ENCODE data around the gene KRTAP10-2. TPM values are rescaled to one million over a fixed set of nuclear protein-coding genes. Genes with fewer than 3 reads are reported as not detected.

Gene KRTAP10-2
- total and polyA plus RNA-seq, 9 of the 15 experiments (the other 6 are each of a cell fraction or from before 2014, with no cell fraction given) = not detected

DNA sequence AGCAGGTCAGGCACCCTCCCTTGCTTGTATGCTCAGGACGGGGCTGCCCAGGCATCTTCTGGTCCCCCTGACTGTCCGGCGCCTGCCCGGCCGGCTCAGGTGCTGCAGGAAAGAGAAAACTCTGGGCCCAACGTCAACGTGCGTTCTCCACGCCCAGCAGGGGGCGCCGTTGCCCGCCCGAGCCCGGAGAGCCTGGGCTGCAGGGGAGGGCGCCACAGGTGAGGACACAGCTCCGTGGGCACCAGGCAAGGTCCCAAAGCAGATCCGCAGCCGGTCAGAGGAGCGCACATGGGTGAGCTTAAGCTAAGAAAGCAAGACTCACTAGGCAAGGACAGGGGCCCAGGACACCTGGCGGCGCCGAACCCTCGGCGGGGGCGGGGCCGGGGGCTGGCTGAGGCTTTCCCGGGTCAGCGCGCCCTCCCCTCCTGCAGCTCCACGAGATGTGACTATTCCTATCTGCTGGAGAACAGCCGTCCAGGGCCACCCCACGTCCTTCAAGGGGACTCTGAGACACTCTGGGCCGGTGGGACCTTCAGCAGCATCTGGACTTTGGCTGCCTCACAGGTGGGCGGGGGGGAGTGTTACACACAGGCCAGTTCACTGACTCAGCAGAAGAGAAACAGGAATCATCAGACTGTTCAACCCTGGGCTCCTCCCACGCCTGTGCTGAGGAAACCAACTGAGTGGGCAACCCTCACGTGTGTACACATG, 40.6 kb downstream of the KRTAP10-2 start:
- peak; percentile 78 to 90 (median 84) for DNase-seq (ENCODE audit: extremely low read depth in 1 of 4, low spot score in 3 of 4)
- Histone ChIP-seq H4K20me1 (replicated peaks; ENCODE audit: control insufficient read depth, insufficient read depth, low read length) (peaks cover 15% of the 10 kb centered on the region), H3K27ac (ENCODE audit: extremely low read depth, low read depth, low read length) (no peak overlapping the region), H3K79me2 (ENCODE audit: control insufficient read depth, insufficient read depth, low read length) (no peaks in the 10 kb centered on the region), H3K4me1 (replicated peaks in 1 of 2; ENCODE audit: control insufficient read depth in 2 of 2, insufficient read depth in 2 of 2, low read length in 2 of 2) (peaks cover 0 to 18% of the 10 kb centered on the region in 2 experiments; a peak in 2 of 5 replicates), H3K9me1 (ENCODE audit: control insufficient read depth, insufficient read depth, low read length) (no peaks in the 10 kb centered on the region), H3K9me3 (replicated peaks; ENCODE audit: control insufficient read depth, insufficient read depth, low read depth, low read length) (no peaks in the 10 kb centered on the region), H3K9ac (ENCODE audit: insufficient read depth in 1 of 2, low read depth in 2 of 2, low read length in 2 of 2) (no peak overlapping the region; a peak in 1 of 4 replicates), H3K36me3 (ENCODE audit: control insufficient read depth, insufficient read depth, low read length) (no peaks in the 10 kb centered on the region), H3K4me3 (no peak overlapping the region), H3K4me2 (ENCODE audit: insufficient read depth, low read length) (peak overlapping the region; percentile 70), H3K27me3 (ENCODE audit: control insufficient read depth in 2 of 2, insufficient read depth in 2 of 2, low read length in 2 of 2) (peaks cover 32 to 57% of the 10 kb centered on the region in 2 experiments), H2AFZ (ENCODE audit: low read depth, low read length) (peak overlapping the region; percentile 36; the same call in 1 of the 2 replicates)
- intact Hi-C loops (cut with micrococcal nuclease) = loop anchor here (1.0 to 10.0 kb wide), 3 partner anchors 232 to 414 kb away; partner anchors contain the start of gene ITGB2
- WGBS (ENCODE audit: insufficient coverage, low coverage, missing lambda C conversion rate) = 2% methylated on average over 31 of the region's 36 CpGs
- in situ Hi-C loops (cut with MboI) = no loop called here
- CTCF ChIA-PET (ENCODE audit: low intra/inter-chr PET ratio) = interaction anchor here (0.5 to 2.2 kb wide), 7 partner anchors 56 to 422 kb away, joined by 3 to 16 read pairs (median 4); no protein-coding TSS in a partner anchor
- BruUV-seq (replicated peaks) = no TSS peak
- peak; percentile 95 for ATAC-seq
- POLR2A ChIA-PET = interaction anchor here (1.1 to 1.3 kb wide), 3 partner anchors 10 to 433 kb away, joined by 3 to 4 read pairs (median 3); no protein-coding TSS in a partner anchor
- peak; percentile 69 for FAIRE-seq
- no peak for TF ChIP-seq HDAC8 (tag; IDR thresholded peaks at IDR 0.05)
- no peak for TF ChIP-seq MYBL2 (IDR thresholded peaks at IDR 0.05; ENCODE audit: low read depth)
- TF ChIP-seq MYBL2 (CRISPR knock-in tag; IDR thresholded peaks at IDR 0.05; ENCODE audit: borderline replicate concordance) = no peak
- TF ChIP-seq CTCF (IDR thresholded peaks at IDR 0.05 in 2 of 3, conservative IDR thresholded peaks at IDR 0.05 in 1 of 3; ENCODE audit: insufficient read depth in 2 of 3, low read depth in 1 of 3, low read length in 3 of 3) = peak; percentile 94 to 96 (median 95)
- 0 out of 2 replicates have a peak, but pooled peaks have one; percentile 27 for TF ChIP-seq MAX (CRISPR knock-in tag; IDR thresholded peaks at IDR 0.05)
- TF ChIP-seq SIN3A (IDR thresholded peaks at IDR 0.05; ENCODE audit: borderline replicate concordance in 2 of 2, control insufficient read depth in 1 of 2, low read depth in 2 of 2, low read length in 2 of 2) = no peak
- TF ChIP-seq SP2 (IDR thresholded peaks at IDR 0.05; ENCODE audit: extremely low read depth, low read depth, low read length, poor library complexity, severe bottlenecking) = no peak
- no peak for TF ChIP-seq SMARCA4 (IDR thresholded peaks at IDR 0.05)
- 0 out of 2 replicates have a peak, but pooled peaks have one; percentile 15 for TF ChIP-seq PREB (CRISPR knock-in tag; IDR thresholded peaks at IDR 0.05)
- TF ChIP-seq, protein P1, sequence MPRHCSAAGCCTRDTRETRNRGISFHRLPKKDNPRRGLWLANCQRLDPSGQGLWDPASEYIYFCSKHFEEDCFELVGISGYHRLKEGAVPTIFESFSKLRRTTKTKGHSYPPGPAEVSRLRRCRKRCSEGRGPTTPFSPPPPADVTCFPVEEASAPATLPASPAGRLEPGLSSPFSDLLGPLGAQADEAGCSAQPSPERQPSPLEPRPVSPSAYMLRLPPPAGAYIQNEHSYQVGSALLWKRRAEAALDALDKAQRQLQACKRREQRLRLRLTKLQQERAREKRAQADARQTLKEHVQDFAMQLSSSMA (CRISPR knock-in tag; IDR thresholded peaks at IDR 0.05) = no peak
- TF ChIP-seq C11orf30 (IDR thresholded peaks at IDR 0.05; ENCODE audit: low read depth) = peak; percentile 87
- TF ChIP-seq SNRNP70 (optimal IDR thresholded peaks at IDR 0.05; ENCODE audit: low read depth, low read length) = no peak
- peak; percentile 50; the same call in 1 of the 2 replicates for TF ChIP-seq ESRRA (IDR thresholded peaks at IDR 0.05; ENCODE audit: borderline replicate concordance, low read depth)
- TF ChIP-seq RAD21 (CRISPR knock-in tag; conservative IDR thresholded peaks at IDR 0.05 in 1 of 2, IDR thresholded peaks at IDR 0.05 in 1 of 2) = peak; percentile 93 to 96
- TF ChIP-seq ZNF324 (CRISPR knock-in tag; IDR thresholded peaks at IDR 0.05) = no peak
- TF ChIP-seq NCOA4 (IDR thresholded peaks at IDR 0.05; ENCODE audit: partially characterized antibody) = no peak
- no peak for TF ChIP-seq HDAC3 (IDR thresholded peaks at IDR 0.05; ENCODE audit: borderline replicate concordance, partially characterized antibody)

All from K562 (cell line).